Activated CD4-positive, alpha-beta memory T cell treated with anti-CD3 and anti-CD28 coated beads, Interleukin-2, amount 10 ng/mL, durations not matched to agents 7 days and 5 days (primary cell): ENCODE data around the gene CECR2. TPM values are rescaled to one million over a fixed set of nuclear protein-coding genes. Genes with fewer than 3 reads are reported as not detected.

Experiments
- CTCF ChIA-PET: fragments of 350-600 bp; sonication (Branson Sonifier 250); formaldehyde crosslinking; loops from one replicate; lab custom pipeline; 2021; ENCODE audit warnings: antibody characterized with exemption, inconsistent platforms; lab: Charles Lee
- POLR2A ChIA-PET: fragments of 350-600 bp; sonication (Branson Sonifier 250); formaldehyde crosslinking; loops from one replicate; lab custom pipeline; 2021; ENCODE audit warnings: antibody characterized with exemption; lab: Charles Lee
- DNase-seq: peaks from one replicate; pipeline ENCODE4 v3.0.0-alpha.2; 2020
- H3K27ac Mint-ChIP-seq: one replicate; pipeline ENCODE4 v1.8.0; 2021; ENCODE audit warnings: mild to moderate bottlenecking, mixed read lengths
- H3K27me3 Mint-ChIP-seq: one replicate; pipeline ENCODE4 v1.8.0; 2021; ENCODE audit warnings: mixed read lengths
- H3K36me3 Mint-ChIP-seq: one replicate; pipeline ENCODE4 v1.8.0; 2021; ENCODE audit warnings: low read depth, mixed read lengths
- H3K4me1 Mint-ChIP-seq: one replicate; pipeline ENCODE4 v1.8.0; 2021; ENCODE audit warnings: mixed read lengths
- H3K4me3 Mint-ChIP-seq: one replicate; pipeline ENCODE4 v1.8.0; 2021; ENCODE audit warnings: mild to moderate bottlenecking, mixed read lengths
- H3K9me3 Mint-ChIP-seq: one replicate; pipeline ENCODE4 v1.8.0; 2021; ENCODE audit warnings: mixed read lengths
- total RNA-seq, 2 experiments: library from RNA; stranded (reverse); gene quantifications; one replicate each; pipeline ENCODE4 v1.2.3, GENCODE V29; 2021

CECR2 gene
- total RNA-seq, 2 experiments from 2014 or later = 0.05 TPM; not detected in 1

DNA sequence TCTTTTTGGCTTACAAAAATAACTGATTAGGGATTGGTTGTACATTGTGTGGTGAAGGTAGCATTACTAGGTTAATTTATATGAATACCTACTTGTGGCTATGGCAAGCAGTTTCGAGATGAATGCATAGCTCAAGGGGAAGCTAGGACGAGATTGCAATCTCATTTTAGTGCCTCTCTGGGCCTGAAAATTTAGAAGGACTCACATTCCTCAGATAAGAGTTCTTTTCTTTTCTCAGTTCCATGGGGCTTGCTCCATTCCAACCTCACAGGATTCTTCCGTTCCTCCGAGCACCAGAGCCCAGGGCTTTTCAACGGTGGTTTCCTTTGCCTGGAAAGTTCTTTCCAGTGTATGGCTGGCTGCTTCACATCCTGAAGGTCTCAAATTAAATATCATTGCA is 82.1 kb downstream of the CECR2 start:
- H3K4me3 Mint-ChIP-seq = no peak overlapping the region
- ChIA-PET POLR2A (no interaction called here), CTCF (no interaction called here)
- no peak overlapping the region for H3K27ac Mint-ChIP-seq
- no peaks in the 10 kb centered on the region for H3K36me3 Mint-ChIP-seq
- no peaks in the 10 kb centered on the region for H3K27me3 Mint-ChIP-seq
- no peak for DNase-seq
- H3K9me3 Mint-ChIP-seq = no peaks in the 10 kb centered on the region
- peaks cover 2% of the 10 kb centered on the region for H3K4me1 Mint-ChIP-seq

DNA sequence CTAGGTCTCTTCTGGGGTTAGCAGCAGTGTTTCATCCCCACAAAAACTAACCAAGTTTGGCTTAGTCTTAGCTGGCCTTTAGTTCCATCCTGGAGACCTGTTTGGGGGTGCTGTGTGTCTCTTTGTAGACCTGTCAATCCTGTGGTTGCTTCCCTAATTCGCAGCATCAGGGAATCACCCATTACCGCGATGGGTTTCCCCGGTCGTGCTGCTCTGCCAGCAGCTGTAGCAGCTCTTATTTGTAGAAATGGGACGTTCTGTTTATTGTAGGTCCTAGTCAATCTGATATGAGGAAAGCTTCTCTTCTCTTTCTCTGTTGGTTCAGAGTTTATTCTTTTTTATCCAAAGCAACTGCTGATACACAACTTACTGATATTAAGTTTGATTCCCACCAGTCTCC is 91.6 kb downstream of the CECR2 start:
- no peak for DNase-seq
- Mint-ChIP-seq H3K36me3 (no peaks in the 10 kb centered on the region), H3K9me3 (no peaks in the 10 kb centered on the region), H3K4me3 (no peak overlapping the region), H3K27me3 (peaks cover 13% of the 10 kb centered on the region), H3K27ac (no peak overlapping the region), H3K4me1 (no peaks in the 10 kb centered on the region)
- POLR2A ChIA-PET = no interaction called here
- CTCF ChIA-PET = no interaction called here

GRCh38 chr22:17470880-17471500 is 101.7 kb downstream of the CECR2 start:
- H3K4me1 Mint-ChIP-seq = no peaks in the 10 kb centered on the region
- DNase-seq = no peak
- H3K4me3 Mint-ChIP-seq = no peak overlapping the region
- no peaks in the 10 kb centered on the region for H3K36me3 Mint-ChIP-seq
- ChIA-PET POLR2A (no interaction called here), CTCF (no interaction called here)
- peaks cover 29% of the 10 kb centered on the region for H3K27me3 Mint-ChIP-seq
- no peaks in the 10 kb centered on the region for H3K9me3 Mint-ChIP-seq
- no peak overlapping the region for H3K27ac Mint-ChIP-seq

DNA sequence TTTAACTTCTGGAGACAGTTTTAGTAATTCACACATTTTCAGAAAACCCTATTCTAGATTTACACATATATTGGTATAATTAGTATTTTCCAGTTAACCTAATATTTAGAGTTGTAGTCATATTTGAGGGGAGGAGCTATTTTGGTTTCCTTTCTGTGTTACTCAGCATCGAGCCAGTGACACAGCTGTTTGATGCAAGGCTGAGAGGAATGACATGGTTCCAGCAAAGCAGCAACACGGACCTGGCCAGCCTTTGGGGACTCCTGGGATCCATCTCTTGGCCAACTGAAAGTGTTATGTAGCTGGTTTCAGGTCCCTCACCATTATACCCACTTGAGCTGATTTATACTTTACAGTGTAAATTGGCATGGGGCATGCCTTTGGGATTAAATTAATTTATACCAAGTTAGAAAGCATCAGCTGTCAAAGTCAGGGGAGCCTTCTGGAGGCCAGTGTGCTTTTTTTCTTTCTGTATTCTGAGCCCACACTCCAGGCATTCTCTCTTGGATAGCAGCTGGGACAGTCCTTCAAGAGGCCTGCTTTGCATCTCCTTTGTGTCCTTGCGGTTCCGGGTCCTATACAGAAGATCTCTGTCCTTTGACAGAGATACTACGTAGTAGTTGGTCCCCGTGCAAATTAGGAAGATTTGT is 102.8 kb downstream of the CECR2 start:
- H3K27me3 Mint-ChIP-seq = peaks cover 27% of the 10 kb centered on the region
- no peaks in the 10 kb centered on the region for H3K9me3 Mint-ChIP-seq
- no peak overlapping the region for H3K27ac Mint-ChIP-seq
- DNase-seq = no peak
- H3K4me1 Mint-ChIP-seq = no peaks in the 10 kb centered on the region
- POLR2A ChIA-PET = no interaction called here
- H3K36me3 Mint-ChIP-seq = no peaks in the 10 kb centered on the region
- CTCF ChIA-PET = no interaction called here
- no peak overlapping the region for H3K4me3 Mint-ChIP-seq

GRCh38 chr22:17472932-17473331 is 103.7 kb downstream of the CECR2 start:
- no peaks in the 10 kb centered on the region for H3K9me3 Mint-ChIP-seq
- no peak for DNase-seq
- H3K4me3 Mint-ChIP-seq = no peak overlapping the region
- peaks cover 35% of the 10 kb centered on the region for H3K27me3 Mint-ChIP-seq
- ChIA-PET CTCF (no interaction called here), POLR2A (no interaction called here)
- H3K27ac Mint-ChIP-seq = no peak overlapping the region
- H3K4me1 Mint-ChIP-seq = no peaks in the 10 kb centered on the region
- no peaks in the 10 kb centered on the region for H3K36me3 Mint-ChIP-seq

DNA sequence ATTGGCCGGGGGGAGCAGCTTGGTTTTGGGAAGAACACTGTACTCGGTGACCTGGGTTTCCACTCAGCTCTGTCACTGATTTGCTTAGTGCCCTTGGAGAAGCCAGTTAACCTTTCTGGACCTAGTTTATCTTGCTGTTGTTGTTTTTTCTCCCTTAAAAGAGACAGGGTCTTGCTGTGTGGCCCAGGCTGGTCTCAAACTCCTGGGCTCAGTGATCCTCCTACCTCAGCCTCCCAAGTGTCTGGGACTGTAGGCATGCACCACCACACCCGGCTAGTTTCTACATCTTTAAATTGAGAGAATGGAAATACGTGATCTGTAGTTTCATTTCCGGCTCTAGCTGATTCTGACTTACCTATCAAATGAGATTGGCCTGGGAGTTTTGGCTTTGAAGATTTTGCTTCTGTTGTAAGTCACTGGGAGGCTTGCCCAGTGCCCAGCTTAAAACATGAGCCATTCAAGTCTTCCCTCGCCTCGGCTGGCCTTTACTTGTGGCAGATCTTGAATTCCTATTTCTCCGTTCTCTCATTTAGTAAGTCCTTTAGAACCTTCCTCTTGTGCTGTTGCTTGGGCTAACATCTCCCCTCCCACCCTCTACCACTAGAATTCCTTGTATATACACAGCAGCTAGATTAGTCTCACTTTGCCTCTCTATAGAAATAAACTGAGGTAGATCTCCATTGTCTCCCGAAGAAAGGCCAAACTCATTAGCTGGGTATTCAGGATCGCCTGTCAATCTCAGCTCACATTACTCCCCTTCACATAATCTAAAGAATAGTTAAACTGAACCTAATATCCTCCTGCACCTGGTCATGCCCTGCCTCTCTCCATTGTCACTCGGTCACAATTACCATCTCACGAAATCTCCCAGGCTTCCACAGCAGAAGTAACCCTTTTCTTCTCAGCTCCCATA is 106.3 kb downstream of the CECR2 start:
- Mint-ChIP-seq H3K4me1 (no peaks in the 10 kb centered on the region), H3K36me3 (no peaks in the 10 kb centered on the region), H3K27ac (no peak overlapping the region), H3K27me3 (peaks cover 32% of the 10 kb centered on the region), H3K4me3 (no peak overlapping the region), H3K9me3 (no peaks in the 10 kb centered on the region)
- ChIA-PET CTCF (interaction anchor here (4.0 kb wide), 1 partner anchor 304 kb away, joined by 12 read pairs; no protein-coding TSS in a partner anchor), POLR2A (no interaction called here)
- no peak for DNase-seq

DNA sequence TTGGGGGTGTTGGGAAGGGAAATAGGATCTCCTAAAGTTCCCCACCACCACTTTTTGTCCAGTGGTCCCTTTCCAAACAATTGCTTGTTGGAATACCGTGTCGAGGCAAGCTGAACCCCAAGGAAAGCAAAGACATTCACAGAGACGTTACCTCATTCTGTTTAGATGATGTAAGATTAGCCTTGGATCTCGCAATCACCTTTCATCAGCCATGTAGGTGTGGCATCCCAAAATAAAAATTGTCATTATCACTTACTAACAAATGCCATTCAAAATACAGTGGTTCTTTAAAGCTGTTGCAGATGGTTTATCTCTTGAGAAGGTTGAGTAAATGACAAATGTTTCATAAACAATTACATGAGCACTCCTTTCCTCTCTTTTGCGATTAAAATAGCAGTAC is 107.6 kb downstream of the CECR2 start:
- Mint-ChIP-seq H3K4me1 (peaks cover 2% of the 10 kb centered on the region), H3K4me3 (no peak overlapping the region), H3K27ac (no peak overlapping the region), H3K36me3 (no peaks in the 10 kb centered on the region), H3K27me3 (peaks cover 27% of the 10 kb centered on the region), H3K9me3 (no peaks in the 10 kb centered on the region)
- DNase-seq = no peak
- CTCF ChIA-PET = interaction anchor here (4.0 kb wide), 1 partner anchor 305 kb away, joined by 12 read pairs; no protein-coding TSS in a partner anchor
- POLR2A ChIA-PET = no interaction called here

DNA sequence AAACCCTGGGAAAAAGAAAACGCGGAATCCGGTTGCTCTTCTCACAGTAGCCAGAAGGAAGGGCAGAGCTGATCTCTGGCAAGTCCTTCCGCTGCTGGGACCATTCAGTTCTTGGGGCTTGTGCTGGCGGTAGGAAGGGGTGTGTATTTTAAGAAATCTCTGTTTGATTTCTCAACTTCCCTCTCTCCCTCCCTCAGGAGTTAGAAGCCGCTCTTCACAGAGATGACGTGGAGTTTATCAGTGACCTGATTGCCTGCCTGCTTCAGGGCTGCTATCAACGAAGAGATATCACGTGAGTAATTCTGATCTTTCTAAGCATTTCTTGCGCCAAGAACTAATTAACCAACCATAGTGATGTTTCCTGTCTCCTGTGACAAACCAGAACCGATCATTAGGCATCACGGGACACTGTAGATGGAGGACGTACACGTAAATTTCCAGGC is 108.2 kb downstream of the CECR2 start:
- Mint-ChIP-seq H3K27me3 (peaks cover 27% of the 10 kb centered on the region), H3K36me3 (no peaks in the 10 kb centered on the region), H3K9me3 (no peaks in the 10 kb centered on the region), H3K27ac (no peak overlapping the region), H3K4me3 (no peak overlapping the region), H3K4me1 (peaks cover 2% of the 10 kb centered on the region)
- no peak for DNase-seq
- ChIA-PET POLR2A (no interaction called here), CTCF (interaction anchor here (4.0 kb wide), 1 partner anchor 306 kb away, joined by 12 read pairs; no protein-coding TSS in a partner anchor)

DNA sequence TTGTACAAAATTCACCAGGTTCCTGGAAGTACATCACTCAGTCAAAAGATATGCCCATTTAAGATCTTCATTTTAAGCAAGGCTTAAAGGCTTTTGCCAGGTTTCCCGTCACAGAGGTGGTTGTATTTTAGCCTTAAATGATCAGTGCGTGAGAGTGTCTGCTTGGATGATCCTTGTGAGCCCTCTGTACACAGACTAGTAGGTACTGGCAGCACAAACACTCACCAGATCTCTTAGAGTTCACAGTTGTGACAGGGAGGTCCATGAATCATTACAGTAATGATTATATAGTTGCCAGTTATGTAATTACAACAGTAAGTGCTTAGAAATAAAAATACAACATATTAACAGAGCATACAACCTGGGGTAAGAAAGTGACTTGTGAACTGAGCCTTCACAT is 109.9 kb downstream of the CECR2 start:
- Mint-ChIP-seq H3K36me3 (no peaks in the 10 kb centered on the region), H3K27me3 (peaks cover 21% of the 10 kb centered on the region), H3K4me3 (no peak overlapping the region), H3K27ac (no peak overlapping the region), H3K9me3 (no peaks in the 10 kb centered on the region), H3K4me1 (peaks cover 2% of the 10 kb centered on the region)
- DNase-seq = no peak
- CTCF ChIA-PET = interaction anchor here (4.0 kb wide), 1 partner anchor 308 kb away, joined by 12 read pairs; no protein-coding TSS in a partner anchor
- POLR2A ChIA-PET = no interaction called here

GRCh38 chr22:17481424-17481823 is 112.2 kb downstream of the CECR2 start:
- Mint-ChIP-seq H3K27me3 (peaks cover 12% of the 10 kb centered on the region), H3K27ac (no peak overlapping the region), H3K4me1 (peaks cover 2% of the 10 kb centered on the region), H3K36me3 (no peaks in the 10 kb centered on the region), H3K9me3 (no peaks in the 10 kb centered on the region), H3K4me3 (no peak overlapping the region)
- ChIA-PET CTCF (interaction anchor here (1.0 kb wide), 1 partner anchor 215 kb away, joined by 3 read pairs; no protein-coding TSS in a partner anchor), POLR2A (no interaction called here)
- no peak for DNase-seq

GRCh38 chr22:17483688-17484372 is 114.6 kb downstream of the CECR2 start:
- DNase-seq = no peak
- H3K27me3 Mint-ChIP-seq = peaks cover under 1% of the 10 kb centered on the region
- H3K36me3 Mint-ChIP-seq = no peaks in the 10 kb centered on the region
- H3K4me3 Mint-ChIP-seq = no peak overlapping the region
- no peak overlapping the region for H3K27ac Mint-ChIP-seq
- ChIA-PET CTCF (interaction anchor here (1.6 kb wide), 1 partner anchor 18 kb away, joined by 6 read pairs; no protein-coding TSS in a partner anchor), POLR2A (no interaction called here)
- peaks cover 2% of the 10 kb centered on the region for H3K4me1 Mint-ChIP-seq
- H3K9me3 Mint-ChIP-seq = no peaks in the 10 kb centered on the region

DNA sequence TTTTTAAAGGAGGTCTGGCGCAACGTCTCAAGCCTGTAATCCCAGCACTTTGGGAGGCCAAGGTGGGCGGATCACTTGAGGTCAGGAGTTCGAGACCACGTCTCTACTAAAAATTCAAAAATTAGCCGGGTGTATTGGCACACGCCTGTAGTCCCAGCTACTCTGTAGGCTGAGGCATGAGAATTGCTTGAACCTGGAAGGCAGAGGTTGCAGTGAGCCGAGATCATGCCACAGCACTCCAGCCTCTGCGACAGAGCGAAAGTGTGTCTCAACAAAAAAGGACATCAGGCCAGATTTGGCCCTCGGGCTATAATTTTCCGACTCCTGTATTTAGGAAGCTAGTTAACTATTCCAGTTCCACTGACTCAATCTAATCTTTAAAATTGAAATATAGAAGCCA is 115.3 kb downstream of the CECR2 start:
- H3K36me3 Mint-ChIP-seq = no peaks in the 10 kb centered on the region
- H3K4me3 Mint-ChIP-seq = no peak overlapping the region
- no peaks in the 10 kb centered on the region for H3K27me3 Mint-ChIP-seq
- H3K9me3 Mint-ChIP-seq = no peaks in the 10 kb centered on the region
- POLR2A ChIA-PET = no interaction called here
- no peak for DNase-seq
- CTCF ChIA-PET = no interaction called here
- peaks cover 2% of the 10 kb centered on the region for H3K4me1 Mint-ChIP-seq
- no peak overlapping the region for H3K27ac Mint-ChIP-seq
